ENCODE data around the gene TMEM247.

DNA sequence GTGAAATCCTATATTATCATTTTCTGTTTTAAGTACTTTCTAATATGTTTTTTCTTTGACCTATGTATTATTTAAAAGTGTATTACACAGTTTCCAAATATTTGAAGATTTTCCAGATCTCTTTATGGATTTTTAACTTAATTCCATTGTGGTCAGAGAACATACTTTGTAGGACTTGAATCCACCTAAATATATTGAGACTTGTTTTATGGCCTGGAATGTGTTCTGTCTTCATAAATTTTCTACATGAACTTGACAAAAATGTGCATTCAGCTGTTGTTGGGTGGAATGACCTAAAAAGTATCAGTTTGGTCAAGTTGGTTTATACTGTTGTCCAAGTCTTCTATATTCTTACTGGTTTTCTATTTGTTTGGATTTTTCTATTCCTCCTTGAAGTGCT, 33.8 kb upstream of the TMEM247 start:
- no peak for TF ChIP-seq RCOR1 (conservative IDR thresholded peaks at IDR 0.05; ENCODE audit: low read depth, low read length)
- TF ChIP-seq EZH2 (IDR thresholded peaks at IDR 0.05; ENCODE audit: borderline replicate concordance, control insufficient read depth, low read depth, low read length) = no peak
- TF ChIP-seq SPI1 (IDR thresholded peaks at IDR 0.05; ENCODE audit: borderline replicate concordance, insufficient read depth, low read depth, low read length) = no peak
- no peak for TF ChIP-seq MEF2B (IDR thresholded peaks at IDR 0.05; ENCODE audit: partially characterized antibody, poor library complexity, severe bottlenecking)
- no peak for TF ChIP-seq LARP7 (IDR thresholded peaks at IDR 0.05)
- no peak for TF ChIP-seq FOS (IDR thresholded peaks at IDR 0.05; ENCODE audit: borderline replicate concordance, extremely low read depth, insufficient read length)
- TF ChIP-seq CREM (IDR thresholded peaks at IDR 0.05; ENCODE audit: low read depth) = no peak

Data from GM12878 (cell line).